Measurements from ENCODE around the gene NUP98. TPM values are rescaled to one million over a fixed set of nuclear protein-coding genes. Genes with fewer than 3 reads are reported as not detected.
"Not testable (repeated sequence)": the region's sequence is repeated elsewhere in the genome, so short reads cannot be mapped to it uniquely, and the experiment has no call there.

Gene NUP98
- total RNA-seq, 1 experiment from 2014 or later: 82.4 TPM

DNA sequence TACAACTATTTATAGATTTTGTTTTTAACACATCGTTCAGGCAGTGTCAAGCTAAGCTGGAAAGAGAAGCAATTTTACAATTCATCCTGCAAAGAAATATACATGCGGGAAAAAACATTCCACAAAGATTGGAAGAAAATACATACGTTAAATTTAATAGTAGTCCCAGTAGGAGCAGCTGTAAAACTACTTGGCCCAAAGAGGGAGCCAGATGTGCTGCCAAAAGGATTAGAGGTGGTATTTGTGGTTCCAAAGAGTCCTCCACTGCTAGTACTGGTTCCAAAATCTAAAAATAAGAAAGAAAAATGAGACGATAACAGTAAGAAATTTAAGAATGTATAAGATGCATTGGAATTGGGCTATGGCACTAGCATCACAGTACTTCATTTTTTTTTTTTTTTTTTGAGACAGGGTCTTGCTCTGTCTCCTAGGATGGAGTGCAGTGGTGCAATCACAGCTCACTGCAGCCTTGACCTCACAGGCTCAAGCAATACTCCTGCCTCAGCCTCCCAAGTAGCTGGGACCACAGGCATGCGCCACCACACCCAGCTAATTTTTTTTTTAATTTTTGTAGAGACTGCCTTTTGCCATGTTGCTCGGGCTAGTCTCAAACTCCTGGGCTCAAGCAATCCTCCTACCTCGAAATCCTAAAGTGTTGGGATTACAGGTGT is 21.5 kb downstream of the NUP98 start:
- no TSS peak for BruUV-seq (replicated peaks)
- POLR2A ChIA-PET (ENCODE audit: low non-redundant PET): interaction anchor here (0.6 kb wide), 1 partner anchor 22 kb away, joined by 5 read pairs; no protein-coding TSS in a partner anchor
- Histone ChIP-seq H3K27ac (ENCODE audit: low read depth, low read length, poor library complexity, severe bottlenecking) (no peak overlapping the region), H3K4me3 (ENCODE audit: low read depth, low read length, poor library complexity, severe bottlenecking) (no peak overlapping the region), H3K27me3 (replicated peaks; ENCODE audit: insufficient read depth, low read depth, low read length, poor library complexity) (no peaks in the 10 kb centered on the region), H3K9me3 (ENCODE audit: low read depth, low read length, poor library complexity, severe bottlenecking) (no peaks in the 10 kb centered on the region), H3K4me1 (ENCODE audit: insufficient read depth, low read length, poor library complexity, severe bottlenecking) (no peaks in the 10 kb centered on the region), H3K36me3 (ENCODE audit: insufficient read depth, low read length, poor library complexity, severe bottlenecking) (peaks cover 69% of the 10 kb centered on the region)
- intact Hi-C loops (cut with micrococcal nuclease; ENCODE audit: unreplicated experiment): loop anchor here (10.0 kb wide), 1 partner anchor 51 kb away; no protein-coding TSS in a partner anchor
- TF ChIP-seq, protein P1, sequence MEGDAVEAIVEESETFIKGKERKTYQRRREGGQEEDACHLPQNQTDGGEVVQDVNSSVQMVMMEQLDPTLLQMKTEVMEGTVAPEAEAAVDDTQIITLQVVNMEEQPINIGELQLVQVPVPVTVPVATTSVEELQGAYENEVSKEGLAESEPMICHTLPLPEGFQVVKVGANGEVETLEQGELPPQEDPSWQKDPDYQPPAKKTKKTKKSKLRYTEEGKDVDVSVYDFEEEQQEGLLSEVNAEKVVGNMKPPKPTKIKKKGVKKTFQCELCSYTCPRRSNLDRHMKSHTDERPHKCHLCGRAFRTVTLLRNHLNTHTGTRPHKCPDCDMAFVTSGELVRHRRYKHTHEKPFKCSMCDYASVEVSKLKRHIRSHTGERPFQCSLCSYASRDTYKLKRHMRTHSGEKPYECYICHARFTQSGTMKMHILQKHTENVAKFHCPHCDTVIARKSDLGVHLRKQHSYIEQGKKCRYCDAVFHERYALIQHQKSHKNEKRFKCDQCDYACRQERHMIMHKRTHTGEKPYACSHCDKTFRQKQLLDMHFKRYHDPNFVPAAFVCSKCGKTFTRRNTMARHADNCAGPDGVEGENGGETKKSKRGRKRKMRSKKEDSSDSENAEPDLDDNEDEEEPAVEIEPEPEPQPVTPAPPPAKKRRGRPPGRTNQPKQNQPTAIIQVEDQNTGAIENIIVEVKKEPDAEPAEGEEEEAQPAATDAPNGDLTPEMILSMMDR (conservative IDR thresholded peaks at IDR 0.05; ENCODE audit: low read depth, low read length): 0 out of 2 replicates have a peak, but pooled peaks have one; percentile 13
- no peak for TF ChIP-seq EZH2 (IDR thresholded peaks at IDR 0.05; ENCODE audit: borderline replicate concordance, low read depth, low read length, poor library complexity, severe bottlenecking)
- no peak for DNase-seq (ENCODE audit: low spot score)
- CTCF ChIA-PET: no interaction called here

DNA sequence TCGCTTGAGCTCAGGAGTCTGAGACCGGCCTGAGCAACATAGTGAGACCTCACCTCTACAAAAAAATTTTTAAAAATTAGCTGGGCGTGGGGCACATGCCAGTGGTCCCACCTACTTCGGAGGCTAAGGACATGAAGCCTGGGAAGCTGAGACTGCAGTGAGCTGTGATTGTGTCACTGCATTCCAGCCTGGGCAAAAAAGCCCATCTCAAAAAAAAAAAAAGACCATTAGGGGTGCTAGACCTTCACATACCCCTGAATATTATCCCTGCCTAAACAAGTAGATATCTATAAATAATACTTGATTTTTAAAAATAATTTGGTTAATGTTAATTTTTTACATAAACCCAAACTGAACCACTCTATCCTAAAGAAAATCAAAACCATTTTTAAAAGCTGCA is 24.2 kb downstream of the NUP98 start:
- Histone ChIP-seq H3K4me3 (ENCODE audit: low read depth, low read length, poor library complexity, severe bottlenecking) (no peak overlapping the region), H3K27ac (ENCODE audit: low read depth, low read length, poor library complexity, severe bottlenecking) (no peak overlapping the region), H3K4me1 (ENCODE audit: insufficient read depth, low read length, poor library complexity, severe bottlenecking) (no peaks in the 10 kb centered on the region), H3K36me3 (ENCODE audit: insufficient read depth, low read length, poor library complexity, severe bottlenecking) (peaks cover 84% of the 10 kb centered on the region), H3K9me3 (ENCODE audit: low read depth, low read length, poor library complexity, severe bottlenecking) (no peaks in the 10 kb centered on the region), H3K27me3 (replicated peaks; ENCODE audit: insufficient read depth, low read depth, low read length, poor library complexity) (no peaks in the 10 kb centered on the region)
- TF ChIP-seq, protein P1 (conservative IDR thresholded peaks at IDR 0.05; ENCODE audit: low read depth, low read length): no peak
- TF ChIP-seq EZH2 (IDR thresholded peaks at IDR 0.05; ENCODE audit: borderline replicate concordance, low read depth, low read length, poor library complexity, severe bottlenecking): no peak
- intact Hi-C loops (cut with micrococcal nuclease; ENCODE audit: unreplicated experiment): loop anchor here (10.0 kb wide), 1 partner anchor 48 kb away; no protein-coding TSS in a partner anchor
- BruUV-seq (replicated peaks): no TSS peak
- POLR2A ChIA-PET (ENCODE audit: low non-redundant PET): interaction anchor here (0.6 kb wide), 1 partner anchor 261 kb away, joined by 3 read pairs; no protein-coding TSS in a partner anchor
- DNase-seq (ENCODE audit: low spot score): no peak
- CTCF ChIA-PET: no interaction called here

DNA sequence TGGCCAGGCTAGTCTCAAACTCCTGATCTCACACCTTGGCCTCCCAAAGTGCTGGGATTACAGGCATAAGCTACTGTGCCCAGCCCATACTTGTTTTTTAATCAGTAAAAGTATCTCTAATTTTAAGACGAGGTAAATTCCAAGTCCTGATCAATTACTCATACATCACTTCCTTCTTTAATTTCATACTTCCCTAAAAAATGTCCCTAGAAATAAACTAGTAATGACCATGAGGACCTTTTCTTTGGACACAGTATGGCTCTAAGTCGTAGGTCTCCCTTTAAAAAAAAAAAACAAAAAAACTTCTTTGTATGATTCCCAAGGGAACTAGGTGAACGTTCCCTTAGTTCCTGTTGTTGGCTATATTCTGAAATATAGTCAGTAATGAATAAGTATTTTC is 29.8 kb downstream of the NUP98 start:
- intact Hi-C loops (cut with micrococcal nuclease; ENCODE audit: unreplicated experiment): no loop called here
- CTCF ChIA-PET: no interaction called here
- Histone ChIP-seq H3K4me3 (ENCODE audit: low read depth, low read length, poor library complexity, severe bottlenecking) (no peak overlapping the region), H3K36me3 (ENCODE audit: insufficient read depth, low read length, poor library complexity, severe bottlenecking) (peaks cover 94% of the 10 kb centered on the region), H3K27me3 (replicated peaks; ENCODE audit: insufficient read depth, low read depth, low read length, poor library complexity) (no peaks in the 10 kb centered on the region), H3K27ac (ENCODE audit: low read depth, low read length, poor library complexity, severe bottlenecking) (no peak overlapping the region), H3K9me3 (ENCODE audit: low read depth, low read length, poor library complexity, severe bottlenecking) (no peaks in the 10 kb centered on the region), H3K4me1 (ENCODE audit: insufficient read depth, low read length, poor library complexity, severe bottlenecking) (no peaks in the 10 kb centered on the region)
- BruUV-seq (replicated peaks): no TSS peak
- POLR2A ChIA-PET (ENCODE audit: low non-redundant PET): no interaction called here
- DNase-seq (ENCODE audit: low spot score): no peak
- no peak for TF ChIP-seq EZH2 (IDR thresholded peaks at IDR 0.05; ENCODE audit: borderline replicate concordance, low read depth, low read length, poor library complexity, severe bottlenecking)
- TF ChIP-seq, protein P1 (conservative IDR thresholded peaks at IDR 0.05; ENCODE audit: low read depth, low read length): no peak

DNA sequence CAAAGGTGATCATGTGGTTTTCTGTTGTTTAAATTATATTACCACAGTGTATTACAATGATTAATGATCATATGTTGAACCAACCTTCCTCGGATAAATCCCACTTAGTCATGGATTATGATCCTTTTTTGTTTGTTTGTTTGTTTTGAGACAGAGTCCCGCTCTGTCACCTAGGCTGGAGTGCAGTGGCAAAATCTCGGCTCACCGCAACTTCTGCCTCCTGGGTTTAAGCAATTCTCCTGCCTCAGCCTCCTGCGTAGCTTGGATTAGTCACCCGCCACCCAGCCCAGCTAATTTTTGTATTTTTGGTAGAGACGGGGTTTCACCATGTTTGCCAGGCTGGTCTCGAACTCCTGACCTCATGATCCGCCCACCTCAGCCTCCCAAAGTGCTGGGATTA is 30.5 kb downstream of the NUP98 start:
- H3K4me3 ChIP-seq (ENCODE audit: low read depth, low read length, poor library complexity, severe bottlenecking); POLR2A ChIA-PET (ENCODE audit: low non-redundant PET); H3K4me1 ChIP-seq (ENCODE audit: insufficient read depth, low read length, poor library complexity, severe bottlenecking); H3K27ac ChIP-seq (ENCODE audit: low read depth, low read length, poor library complexity, severe bottlenecking); H3K27me3 ChIP-seq (replicated peaks; ENCODE audit: insufficient read depth, low read depth, low read length, poor library complexity); CTCF ChIA-PET; DNase-seq (ENCODE audit: low spot score); intact Hi-C loops (cut with micrococcal nuclease; ENCODE audit: unreplicated experiment); H3K9me3 ChIP-seq (ENCODE audit: low read depth, low read length, poor library complexity, severe bottlenecking); BruUV-seq (replicated peaks): not testable (repeated sequence)
- peaks cover 92% of the 10 kb centered on the region for H3K36me3 ChIP-seq (ENCODE audit: insufficient read depth, low read length, poor library complexity, severe bottlenecking)

Data from A673 (cell line).